Measurements from ENCODE around the gene IFNGR1. TPM values are rescaled to one million over a fixed set of nuclear protein-coding genes. Genes with fewer than 3 reads are reported as not detected.
A peak's percentile ranks its signal among the peaks of the same experiment; 100 is the strongest.

The IFNGR1 gene
- total RNA-seq, 1 donor from 2014 or later, result 34.0 TPM

DNA sequence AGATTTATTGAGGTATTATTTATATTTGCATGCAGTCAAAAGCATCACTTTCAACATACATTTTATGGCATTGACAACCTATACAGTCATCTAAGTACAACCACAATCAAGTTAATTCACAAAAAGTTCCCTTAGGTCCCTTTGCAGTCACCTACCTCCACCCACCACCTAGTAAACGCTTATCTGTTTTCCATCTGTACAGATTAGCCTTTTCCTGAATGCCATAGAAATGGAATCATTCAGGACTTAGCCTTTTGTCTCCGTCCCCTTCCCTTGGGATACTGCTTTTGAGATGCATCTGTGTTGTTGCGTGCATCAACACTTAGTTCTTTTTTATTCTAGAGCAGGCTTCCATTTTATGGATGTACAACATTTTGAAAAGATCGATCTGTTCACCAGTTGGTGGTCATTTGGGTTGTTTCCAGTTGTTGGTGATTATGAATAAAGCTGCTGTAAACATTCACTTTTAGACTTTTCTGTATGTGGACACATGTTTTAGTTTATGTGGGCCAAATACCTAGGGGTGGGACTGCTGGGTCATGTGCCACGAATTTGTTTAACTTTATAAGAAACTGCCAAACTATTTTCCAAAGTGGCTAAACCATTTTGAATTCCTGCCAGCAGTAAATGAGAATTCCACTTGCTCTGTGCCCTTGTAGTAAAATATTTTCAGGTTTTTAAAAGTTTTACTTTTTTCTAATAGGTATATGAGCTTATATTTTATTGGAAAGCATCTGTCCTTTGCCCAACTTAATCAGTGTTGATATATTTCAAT, 17.6 kb upstream of the IFNGR1 start:
- H2AFZ ChIP-seq (replicated peaks), result no peak overlapping the region
- no peaks in the 10 kb centered on the region for H3K36me3 Mint-ChIP-seq

GRCh38 chr6:137235686-137236085, 16.5 kb upstream of the IFNGR1 start:
- Histone ChIP-seq H3K9me3 (ENCODE audit: low read depth) (no peaks in the 10 kb centered on the region), H2AFZ (replicated peaks) (no peak overlapping the region), H3K27ac (no peak overlapping the region), H3K27me3 (no peaks in the 10 kb centered on the region), H3K36me3 (no peaks in the 10 kb centered on the region), H3K4me2 (no peak overlapping the region), H3F3A (ENCODE audit: low read depth) (no peaks in the 10 kb centered on the region), H3K9ac (no peak overlapping the region), H3K4me1 (no peaks in the 10 kb centered on the region), H3K79me2 (ENCODE audit: low read depth) (no peaks in the 10 kb centered on the region), H3K4me3 (no peak overlapping the region), H4K20me1 (ENCODE audit: low read depth) (no peaks in the 10 kb centered on the region)
- Mint-ChIP-seq H3K9me3 (peaks cover 5% of the 10 kb centered on the region), H3K36me3 (no peaks in the 10 kb centered on the region), H3K4me3 (no peak overlapping the region), H3K27me3 (ENCODE audit: insufficient read depth, low read depth) (no peaks in the 10 kb centered on the region), H3K4me1 (no peaks in the 10 kb centered on the region), H3K27ac (no peak overlapping the region)
- TF ChIP-seq EZH2phosphoT487 (IDR thresholded peaks at IDR 0.05) (no peak), EZH2 (IDR thresholded peaks at IDR 0.05) (no peak)
- TF ChIP-seq, protein P1, sequence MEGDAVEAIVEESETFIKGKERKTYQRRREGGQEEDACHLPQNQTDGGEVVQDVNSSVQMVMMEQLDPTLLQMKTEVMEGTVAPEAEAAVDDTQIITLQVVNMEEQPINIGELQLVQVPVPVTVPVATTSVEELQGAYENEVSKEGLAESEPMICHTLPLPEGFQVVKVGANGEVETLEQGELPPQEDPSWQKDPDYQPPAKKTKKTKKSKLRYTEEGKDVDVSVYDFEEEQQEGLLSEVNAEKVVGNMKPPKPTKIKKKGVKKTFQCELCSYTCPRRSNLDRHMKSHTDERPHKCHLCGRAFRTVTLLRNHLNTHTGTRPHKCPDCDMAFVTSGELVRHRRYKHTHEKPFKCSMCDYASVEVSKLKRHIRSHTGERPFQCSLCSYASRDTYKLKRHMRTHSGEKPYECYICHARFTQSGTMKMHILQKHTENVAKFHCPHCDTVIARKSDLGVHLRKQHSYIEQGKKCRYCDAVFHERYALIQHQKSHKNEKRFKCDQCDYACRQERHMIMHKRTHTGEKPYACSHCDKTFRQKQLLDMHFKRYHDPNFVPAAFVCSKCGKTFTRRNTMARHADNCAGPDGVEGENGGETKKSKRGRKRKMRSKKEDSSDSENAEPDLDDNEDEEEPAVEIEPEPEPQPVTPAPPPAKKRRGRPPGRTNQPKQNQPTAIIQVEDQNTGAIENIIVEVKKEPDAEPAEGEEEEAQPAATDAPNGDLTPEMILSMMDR (IDR thresholded peaks at IDR 0.05), result no peak
- DNase-seq (ENCODE audit: low spot score), result no peak

More for the DNA sequence above, 17.6 kb upstream of the IFNGR1 start:
- H3K79me2 ChIP-seq (ENCODE audit: low read depth), result no peaks in the 10 kb centered on the region
- H3K4me3 ChIP-seq, result no peak overlapping the region
- no peaks in the 10 kb centered on the region for H3K4me1 ChIP-seq
- no peaks in the 10 kb centered on the region for H3K4me1 Mint-ChIP-seq
- H3K4me3 Mint-ChIP-seq, result no peak overlapping the region
- no peaks in the 10 kb centered on the region for H3F3A ChIP-seq (ENCODE audit: low read depth)
- no peaks in the 10 kb centered on the region for H3K27me3 Mint-ChIP-seq (ENCODE audit: insufficient read depth, low read depth)
- no peak overlapping the region for H3K27ac ChIP-seq
- no peak overlapping the region for H3K27ac Mint-ChIP-seq
- no peak overlapping the region for H3K9ac ChIP-seq
- H3K36me3 ChIP-seq, result no peaks in the 10 kb centered on the region
- no peaks in the 10 kb centered on the region for H4K20me1 ChIP-seq (ENCODE audit: low read depth)
- H3K27me3 ChIP-seq, result no peaks in the 10 kb centered on the region
- no peak for DNase-seq (ENCODE audit: low spot score)
- H3K9me3 Mint-ChIP-seq, result peaks cover 5% of the 10 kb centered on the region
- no peak for TF ChIP-seq EZH2 (IDR thresholded peaks at IDR 0.05)
- no peak for TF ChIP-seq EZH2phosphoT487 (IDR thresholded peaks at IDR 0.05)
- TF ChIP-seq, protein P1 (IDR thresholded peaks at IDR 0.05), result no peak
- H3K4me2 ChIP-seq, result no peak overlapping the region
- no peaks in the 10 kb centered on the region for H3K9me3 ChIP-seq (ENCODE audit: low read depth)

DNA sequence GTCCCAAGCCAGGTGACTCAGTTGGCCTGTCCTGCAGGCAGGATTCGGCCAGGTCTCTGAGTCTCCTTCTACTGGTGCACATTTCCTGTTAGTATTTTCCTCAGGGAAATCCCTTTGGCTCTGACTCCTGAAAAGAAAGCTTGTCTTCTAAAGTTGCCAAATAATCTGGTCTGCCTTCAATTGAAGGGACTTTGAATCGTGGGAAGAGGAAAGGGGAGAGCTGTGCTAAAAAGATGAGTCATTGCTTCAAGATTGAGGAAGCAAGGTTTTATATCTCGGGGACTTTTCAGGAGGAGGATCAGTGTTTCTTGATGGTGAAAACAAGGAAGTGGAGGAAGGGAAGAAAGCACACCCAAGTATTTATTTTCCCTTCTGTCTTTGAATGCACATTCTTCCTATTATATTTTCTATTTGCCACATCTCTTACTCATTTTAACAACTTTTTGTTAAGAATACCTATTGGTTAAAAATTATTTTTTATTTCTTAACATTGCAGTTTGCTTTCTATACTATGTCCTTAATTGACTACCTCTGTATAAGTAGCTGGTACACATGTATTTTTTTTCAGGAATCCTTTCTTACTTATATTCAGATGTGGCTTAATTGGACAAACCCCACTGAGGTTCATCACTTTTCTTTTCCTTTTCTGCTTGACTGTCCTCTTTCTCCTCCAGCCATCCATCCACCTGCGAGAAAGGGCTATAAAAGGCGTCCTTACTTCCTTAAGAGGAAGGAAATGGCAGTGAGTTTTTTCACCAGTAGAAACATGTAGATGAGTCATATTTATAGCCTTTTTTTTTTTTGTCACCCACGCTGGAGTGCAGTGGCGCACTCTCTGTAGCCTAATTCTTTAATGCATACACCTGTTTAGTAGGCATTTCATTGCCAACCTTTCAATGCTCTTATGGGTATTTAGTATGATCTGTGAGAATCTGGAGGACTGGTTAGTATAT, 15.0 kb upstream of the IFNGR1 start:
- Histone ChIP-seq H3K36me3 (no peaks in the 10 kb centered on the region), H3K4me1 (no peaks in the 10 kb centered on the region), H3K9me3 (ENCODE audit: low read depth) (no peaks in the 10 kb centered on the region), H3F3A (ENCODE audit: low read depth) (no peaks in the 10 kb centered on the region), H2AFZ (replicated peaks) (peak overlapping the region; percentile 68), H3K27ac (no peak overlapping the region), H3K9ac (no peak overlapping the region), H3K79me2 (ENCODE audit: low read depth) (no peaks in the 10 kb centered on the region), H4K20me1 (ENCODE audit: low read depth) (no peaks in the 10 kb centered on the region), H3K4me3 (no peak overlapping the region), H3K4me2 (no peak overlapping the region), H3K27me3 (no peaks in the 10 kb centered on the region)
- Mint-ChIP-seq H3K27me3 (ENCODE audit: insufficient read depth, low read depth) (no peaks in the 10 kb centered on the region), H3K4me3 (no peak overlapping the region), H3K27ac (no peak overlapping the region), H3K9me3 (peaks cover 5% of the 10 kb centered on the region), H3K36me3 (no peaks in the 10 kb centered on the region), H3K4me1 (no peaks in the 10 kb centered on the region)
- TF ChIP-seq EZH2 (IDR thresholded peaks at IDR 0.05) (no peak), EZH2phosphoT487 (IDR thresholded peaks at IDR 0.05) (no peak)
- TF ChIP-seq, protein P1 (IDR thresholded peaks at IDR 0.05), result no peak
- no peak for DNase-seq (ENCODE audit: low spot score)

Measured in neural progenitor cell (in vitro differentiated cells).